ENCODE data around the gene HACD3.

- TF ChIP-seq CTCF (IDR thresholded peaks at IDR 0.05; ENCODE audit: poor library complexity) (no peak), EZH2 (IDR thresholded peaks at IDR 0.05; ENCODE audit: borderline replicate concordance) (no peak)
Measured at GRCh38 chr15:65518633-65519285, 11.5 kb upstream of the HACD3 start.
